Measurements from ENCODE around the gene SP7.

Gene SP7

DNA sequence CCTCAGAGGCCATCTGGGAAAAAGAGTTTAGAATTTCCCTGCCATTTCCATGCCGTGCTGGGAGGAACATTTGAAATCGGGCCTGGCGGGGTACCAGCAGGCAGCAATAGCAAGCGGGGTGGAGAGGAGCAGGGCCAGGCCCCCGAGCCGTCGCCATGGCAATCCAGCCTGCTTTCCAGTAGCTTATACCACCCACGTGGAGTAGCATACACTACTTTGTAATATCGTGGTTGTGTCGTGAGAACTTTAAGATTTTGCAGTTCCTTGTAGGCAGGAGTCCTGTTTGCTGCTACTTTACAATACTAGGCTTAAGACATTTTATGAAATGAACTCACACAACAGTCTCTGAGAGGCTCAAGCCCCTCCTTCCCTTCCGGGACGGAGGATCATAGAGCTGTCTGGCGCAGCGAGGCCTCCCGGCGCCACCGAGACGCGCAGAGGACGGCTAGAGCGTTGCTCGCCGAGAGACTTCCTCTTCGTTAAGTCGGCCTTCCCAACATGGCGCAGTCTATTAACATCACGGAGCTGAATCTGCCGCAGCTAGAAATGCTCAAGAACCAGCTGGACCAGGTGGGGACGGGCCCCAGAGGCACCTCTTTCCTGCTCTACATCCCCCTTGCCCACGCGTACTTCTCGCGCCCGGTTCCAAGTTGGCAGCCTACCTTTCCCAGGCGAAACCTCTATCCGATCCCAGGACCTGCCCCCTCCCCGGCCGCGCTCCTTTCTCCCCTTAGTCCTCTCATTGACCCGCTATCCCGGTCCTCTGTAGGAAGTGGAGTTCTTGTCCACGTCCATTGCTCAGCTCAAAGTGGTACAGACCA, 40.9 kb downstream of the SP7 start, which contains the start of gene PFDN5:
TSS of gene PFDN5 (plus strand) at position 473 of the 821 bp plus-strand sequence. CDS start at position 499, 26 bp downstream.
- peaks cover 39% of the 10 kb centered on the region for H3K36me3 Mint-ChIP-seq (ENCODE audit: low read depth)
- H3K4me1 Mint-ChIP-seq: peaks cover 44% of the 10 kb centered on the region
- TF ChIP-seq, protein P1, sequence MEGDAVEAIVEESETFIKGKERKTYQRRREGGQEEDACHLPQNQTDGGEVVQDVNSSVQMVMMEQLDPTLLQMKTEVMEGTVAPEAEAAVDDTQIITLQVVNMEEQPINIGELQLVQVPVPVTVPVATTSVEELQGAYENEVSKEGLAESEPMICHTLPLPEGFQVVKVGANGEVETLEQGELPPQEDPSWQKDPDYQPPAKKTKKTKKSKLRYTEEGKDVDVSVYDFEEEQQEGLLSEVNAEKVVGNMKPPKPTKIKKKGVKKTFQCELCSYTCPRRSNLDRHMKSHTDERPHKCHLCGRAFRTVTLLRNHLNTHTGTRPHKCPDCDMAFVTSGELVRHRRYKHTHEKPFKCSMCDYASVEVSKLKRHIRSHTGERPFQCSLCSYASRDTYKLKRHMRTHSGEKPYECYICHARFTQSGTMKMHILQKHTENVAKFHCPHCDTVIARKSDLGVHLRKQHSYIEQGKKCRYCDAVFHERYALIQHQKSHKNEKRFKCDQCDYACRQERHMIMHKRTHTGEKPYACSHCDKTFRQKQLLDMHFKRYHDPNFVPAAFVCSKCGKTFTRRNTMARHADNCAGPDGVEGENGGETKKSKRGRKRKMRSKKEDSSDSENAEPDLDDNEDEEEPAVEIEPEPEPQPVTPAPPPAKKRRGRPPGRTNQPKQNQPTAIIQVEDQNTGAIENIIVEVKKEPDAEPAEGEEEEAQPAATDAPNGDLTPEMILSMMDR (IDR thresholded peaks at IDR 0.05; ENCODE audit: unreplicated experiment in 3 of 3): no peak
- no peaks in the 10 kb centered on the region for H3K9me3 Mint-ChIP-seq
- peak within 1 kb of the TSS; percentile 99 to 100 (median 100) for H3K27ac Mint-ChIP-seq
- H3K4me3 Mint-ChIP-seq: peak within 1 kb of the TSS; percentile 98 to 100 (median 99)
- no peaks in the 10 kb centered on the region for H3K27me3 Mint-ChIP-seq (ENCODE audit: low read depth)

DNA sequence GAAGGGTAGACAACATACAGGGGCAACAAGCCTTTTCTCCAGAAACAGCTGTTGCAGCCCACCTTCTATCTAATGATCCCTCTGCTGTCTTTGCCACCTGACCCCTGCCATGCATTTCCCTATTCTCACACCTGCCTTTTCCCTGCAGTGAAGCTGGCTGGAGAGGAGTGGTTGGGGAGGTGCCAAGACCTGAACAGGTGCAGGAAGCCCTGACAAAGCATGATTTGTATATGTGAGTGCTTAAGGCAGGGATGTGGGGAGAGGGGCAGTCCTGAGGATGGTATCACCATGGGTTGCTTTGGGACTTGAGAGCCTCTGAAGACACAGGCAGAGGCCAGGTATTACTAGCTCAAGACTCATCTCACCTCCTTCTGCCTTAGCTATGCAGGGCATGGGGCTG, 43.7 kb downstream of the SP7 start:
- TF ChIP-seq, protein P1 (IDR thresholded peaks at IDR 0.05; ENCODE audit: unreplicated experiment in 3 of 3): no peak
- H3K4me3 Mint-ChIP-seq: no peak overlapping the region
- H3K27ac Mint-ChIP-seq: no peak overlapping the region
- H3K9me3 Mint-ChIP-seq: no peaks in the 10 kb centered on the region
- H3K4me1 Mint-ChIP-seq: peaks cover 28% of the 10 kb centered on the region
- peaks cover 31% of the 10 kb centered on the region for H3K36me3 Mint-ChIP-seq (ENCODE audit: low read depth)
- no peaks in the 10 kb centered on the region for H3K27me3 Mint-ChIP-seq (ENCODE audit: low read depth)

DNA sequence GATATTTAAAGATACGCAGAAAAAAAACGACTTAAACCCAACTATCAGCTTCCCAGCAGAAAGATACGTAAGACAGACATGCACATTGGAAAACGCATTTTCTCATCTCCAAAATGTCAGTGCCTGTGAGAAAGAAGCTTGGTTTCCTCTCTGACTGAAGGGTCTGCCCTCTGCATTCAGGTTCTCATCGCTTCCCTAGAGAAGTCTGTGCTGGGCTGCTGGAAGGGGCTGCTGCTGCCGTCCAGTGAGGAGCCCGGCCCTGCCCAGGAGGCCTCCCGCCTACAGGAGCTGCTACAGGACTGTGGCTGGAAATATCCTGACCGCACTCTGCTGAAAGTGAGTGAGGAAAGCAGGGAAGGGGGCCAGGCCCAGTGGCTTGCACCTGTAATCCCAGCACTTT, 45.5 kb downstream of the SP7 start:
- H3K4me1 Mint-ChIP-seq: peaks cover 16% of the 10 kb centered on the region
- TF ChIP-seq, protein P1 (IDR thresholded peaks at IDR 0.05; ENCODE audit: unreplicated experiment in 3 of 3): no peak
- H3K4me3 Mint-ChIP-seq: no peak overlapping the region
- H3K36me3 Mint-ChIP-seq (ENCODE audit: low read depth): peaks cover 34% of the 10 kb centered on the region
- no peaks in the 10 kb centered on the region for H3K27me3 Mint-ChIP-seq (ENCODE audit: low read depth)
- H3K27ac Mint-ChIP-seq: no peak overlapping the region
- H3K9me3 Mint-ChIP-seq: no peaks in the 10 kb centered on the region

DNA sequence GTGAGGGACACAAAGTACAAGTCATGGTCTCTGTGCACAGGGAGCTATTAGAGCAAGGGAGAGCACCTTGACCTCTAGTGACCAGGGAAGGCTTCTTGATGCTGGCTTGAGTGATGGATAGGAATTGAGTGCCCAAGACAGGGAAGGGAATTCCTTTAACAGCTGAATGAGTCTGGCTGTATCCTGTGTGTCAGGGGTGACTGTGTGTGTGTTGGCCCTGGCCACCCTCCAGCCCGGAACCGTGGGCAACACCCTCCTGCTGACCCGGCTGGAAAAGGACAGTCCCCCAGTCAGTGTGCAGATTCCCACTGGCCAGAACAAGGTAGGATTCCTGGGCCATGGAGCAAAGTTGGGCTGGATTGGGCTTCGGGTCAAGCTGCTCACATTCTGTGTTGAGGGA, 46.3 kb downstream of the SP7 start:
- Mint-ChIP-seq H3K9me3 (no peaks in the 10 kb centered on the region), H3K4me3 (no peak overlapping the region), H3K36me3 (ENCODE audit: low read depth) (peaks cover 34% of the 10 kb centered on the region), H3K4me1 (peaks cover 8% of the 10 kb centered on the region), H3K27ac (no peak overlapping the region), H3K27me3 (ENCODE audit: low read depth) (no peaks in the 10 kb centered on the region)
- TF ChIP-seq, protein P1 (IDR thresholded peaks at IDR 0.05; ENCODE audit: unreplicated experiment in 3 of 3): no peak

DNA sequence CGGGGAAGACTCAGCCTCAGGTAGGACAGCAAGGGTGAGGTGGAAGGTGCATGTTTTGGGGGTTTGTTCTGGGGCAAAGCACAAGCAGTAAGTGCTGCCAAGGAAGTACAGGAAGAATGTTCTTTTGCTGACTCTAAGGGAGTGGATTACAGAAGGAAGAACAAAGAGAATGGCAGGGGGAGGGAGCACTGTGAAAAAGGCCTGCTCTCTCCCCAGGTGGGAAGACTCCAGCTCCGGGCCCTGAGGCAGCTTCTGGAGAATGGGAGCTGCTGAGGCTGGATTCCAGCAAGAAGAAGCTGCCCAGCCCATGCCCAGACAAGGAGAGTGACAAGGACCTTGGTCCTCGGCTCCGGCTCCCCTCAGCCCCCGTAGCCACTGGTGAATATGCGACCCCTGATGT, 47.8 kb downstream of the SP7 start:
- no peaks in the 10 kb centered on the region for H3K27me3 Mint-ChIP-seq (ENCODE audit: low read depth)
- no peaks in the 10 kb centered on the region for H3K9me3 Mint-ChIP-seq
- H3K27ac Mint-ChIP-seq: no peak overlapping the region
- TF ChIP-seq, protein P1 (IDR thresholded peaks at IDR 0.05; ENCODE audit: unreplicated experiment in 3 of 3): no peak
- peaks cover 3% of the 10 kb centered on the region for H3K4me1 Mint-ChIP-seq
- no peak overlapping the region for H3K4me3 Mint-ChIP-seq
- peaks cover 35% of the 10 kb centered on the region for H3K36me3 Mint-ChIP-seq (ENCODE audit: low read depth)

Measured in nephron (organoid).